H1 (cell line): ENCODE results near the gene SOWAHC. TPM values are rescaled to one million over a fixed set of nuclear protein-coding genes. Genes with fewer than 3 reads are reported as not detected.

Source experiments
- BCL11A ChIP-seq, 2 experiments: IDR thresholded peaks; one replicate each; pipeline ENCODE4 v1.6.1; 2011; ENCODE audit warnings: low read depth in 2 of 2, low read length in 2 of 2, mild to moderate bottlenecking in 2 of 2
- CBX5 ChIP-seq: fragments of 300-800, 300-1000 bp; sonication (generic); IDR thresholded peaks from 2 replicates; pipeline ENCODE4 v1.7.1; 2016; ENCODE audit warnings: antibody characterized with exemption, low read length, low read depth
- SIN3A ChIP-seq, 2 experiments: IDR thresholded peaks in 1 of 2; conservative IDR thresholded peaks in 1 of 2; 2 replicates each; pipeline ENCODE4 v1.6.1; 2011 to 2012; ENCODE audit warnings: low read length in 2 of 2, improper control_type of control experiment in 1 of 2, low read depth in 1 of 2, mild to moderate bottlenecking in 1 of 2
- TAF7 ChIP-seq: optimal IDR thresholded peaks from 2 replicates; pipeline ENCODE3; 2011; ENCODE audit warnings: low read depth, mild to moderate bottlenecking, inconsistent platforms, low read length, moderate library complexity, borderline replicate concordance
- TCF12 ChIP-seq: IDR thresholded peaks from 2 replicates; pipeline ENCODE4 v1.6.1; 2011; ENCODE audit warnings: low read depth, mild to moderate bottlenecking, low read length
- polyA plus RNA-seq, 7 experiments: library from polyadenylated mRNA; depleted of rRNA in 3 of 7; stranded (reverse) in 5 of 7; unstranded in 2 of 7; fragments of >200 nt in 5 of 7; fragments of 200-250 nt in 2 of 7; gene quantifications; 1 replicate in 5 of 7; 2 replicates in 1 of 7; 4 replicates in 1 of 7; pipeline versions ENCODE4 v1.2.1 to v1.2.3, GENCODE V29; 2011 to 2013; ENCODE audit warnings: missing spikeins in 2 of 7, mixed read lengths in 2 of 7
- total RNA-seq: library from RNA; stranded (reverse); fragmentation: NEBNext Ultra II Directional; extraction: Animal tissue kit (Norgen Biotek cat#: 25700); gene quantifications from 2 replicates; pipeline ENCODE4 v1.2.1, GENCODE V29; 2021

Gene SOWAHC
- total and polyA plus RNA-seq, 2 of the 8 experiments (the other 6 are each of a cell fraction or from before 2014, with no cell fraction given), result 3.1 to 17.8 TPM

DNA sequence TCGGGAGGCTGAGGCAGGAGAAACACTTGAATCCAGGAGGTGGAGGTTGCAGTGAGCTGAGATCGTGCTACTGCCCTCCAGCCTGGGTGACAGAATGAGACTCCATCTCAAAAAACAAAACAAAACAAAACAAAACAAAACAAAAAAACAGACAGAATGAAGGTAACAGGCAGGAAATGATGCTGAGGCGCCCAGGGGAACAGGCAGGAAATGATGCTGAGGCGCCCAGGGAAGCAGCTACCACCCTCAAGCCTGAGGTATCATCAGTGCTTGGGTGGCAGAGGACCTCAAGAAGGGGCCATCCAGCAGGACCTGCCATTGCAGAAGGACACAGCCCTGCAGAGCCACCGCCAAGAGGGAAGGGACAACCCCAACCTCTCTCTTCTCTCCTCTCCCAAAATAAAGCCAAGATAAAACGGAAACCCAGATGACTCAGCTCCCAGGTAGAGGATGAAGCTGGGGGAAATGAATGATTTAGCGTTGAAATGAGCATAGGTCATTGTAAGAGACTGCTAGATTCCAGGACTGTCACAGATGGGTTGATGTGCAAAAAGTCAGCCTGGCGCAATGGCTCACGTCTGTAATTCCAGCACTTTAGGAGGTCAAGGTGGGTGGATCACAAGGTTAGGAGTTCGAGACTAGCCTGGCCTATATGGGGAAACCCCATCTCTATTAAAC lies 19.3 kb downstream of the SOWAHC start (continued):
- TF ChIP-seq SIN3A (conservative IDR thresholded peaks at IDR 0.05 in 1 of 2, IDR thresholded peaks at IDR 0.05 in 1 of 2; ENCODE audit: low read depth in 1 of 2, low read length in 2 of 2) (no peak), BCL11A (IDR thresholded peaks at IDR 0.05; ENCODE audit: low read depth in 2 of 2, low read length in 2 of 2) (no peak), CBX5 (no peak), TCF12 (no peak), TAF7 (no peak)
